GM23338 (cell line): ENCODE results near the gene CEP131.

Experiments
- EZH2 ChIP-seq: fragments of 200-600 bp; sonication (generic); IDR thresholded peaks from one replicate; pipeline ENCODE4 v1.8.0; 2017; ENCODE audit warnings: antibody characterized with exemption, mild to moderate bottlenecking, low read depth; ENCODE audit not compliant: unreplicated experiment
- TF ChIP-seq, protein P1 (sequence below), 2 experiments: fragments of 200-600 bp in 1 of 2; sonication (generic) in 1 of 2; conservative IDR thresholded peaks; 2 replicates each; pipeline versions ENCODE4 v1.5.1 to v1.6.1; 2016 to 2017; ENCODE audit warnings: antibody characterized with exemption in 2 of 2, low read depth in 2 of 2, mild to moderate bottlenecking in 2 of 2, moderate library complexity in 1 of 2

DNA sequence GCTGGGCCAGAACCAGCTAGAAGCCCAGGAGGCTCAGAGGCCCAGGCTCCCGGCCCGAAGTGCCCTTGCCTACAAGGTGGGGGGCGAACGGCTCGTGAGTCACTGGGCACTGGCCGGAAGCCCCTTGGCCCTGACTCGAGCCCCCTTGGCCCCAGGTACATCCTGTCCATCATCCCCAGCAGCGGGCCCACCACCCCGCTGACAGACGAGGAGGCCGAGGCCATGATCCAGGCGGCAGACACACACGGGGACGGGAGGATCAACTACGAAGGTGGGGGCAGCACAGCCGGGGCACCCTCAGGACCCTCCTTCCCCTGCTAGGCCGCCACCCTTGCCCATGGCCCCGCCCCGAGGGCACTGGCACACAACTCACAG lies 41.0 kb downstream of the CEP131 start:
- TF ChIP-seq, protein P1, sequence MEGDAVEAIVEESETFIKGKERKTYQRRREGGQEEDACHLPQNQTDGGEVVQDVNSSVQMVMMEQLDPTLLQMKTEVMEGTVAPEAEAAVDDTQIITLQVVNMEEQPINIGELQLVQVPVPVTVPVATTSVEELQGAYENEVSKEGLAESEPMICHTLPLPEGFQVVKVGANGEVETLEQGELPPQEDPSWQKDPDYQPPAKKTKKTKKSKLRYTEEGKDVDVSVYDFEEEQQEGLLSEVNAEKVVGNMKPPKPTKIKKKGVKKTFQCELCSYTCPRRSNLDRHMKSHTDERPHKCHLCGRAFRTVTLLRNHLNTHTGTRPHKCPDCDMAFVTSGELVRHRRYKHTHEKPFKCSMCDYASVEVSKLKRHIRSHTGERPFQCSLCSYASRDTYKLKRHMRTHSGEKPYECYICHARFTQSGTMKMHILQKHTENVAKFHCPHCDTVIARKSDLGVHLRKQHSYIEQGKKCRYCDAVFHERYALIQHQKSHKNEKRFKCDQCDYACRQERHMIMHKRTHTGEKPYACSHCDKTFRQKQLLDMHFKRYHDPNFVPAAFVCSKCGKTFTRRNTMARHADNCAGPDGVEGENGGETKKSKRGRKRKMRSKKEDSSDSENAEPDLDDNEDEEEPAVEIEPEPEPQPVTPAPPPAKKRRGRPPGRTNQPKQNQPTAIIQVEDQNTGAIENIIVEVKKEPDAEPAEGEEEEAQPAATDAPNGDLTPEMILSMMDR (conservative IDR thresholded peaks at IDR 0.05; ENCODE audit: low read depth in 2 of 2), result no peak
- TF ChIP-seq EZH2, result no peak
